T-cell (primary cell): Measurements from ENCODE around the gene ALDH2. TPM values are rescaled to one million over a fixed set of nuclear protein-coding genes. Genes with fewer than 3 reads are reported as not detected.
A peak's percentile ranks its signal among the peaks of the same experiment; 100 is the strongest.
"Not testable (repeated sequence)": the region's sequence is repeated elsewhere in the genome, so short reads cannot be mapped to it uniquely, and the experiment has no call there.

Experiments
- ATAC-seq, 4 experiments: fragments of 200-7000 bp in 3 of 4; fragments of 150-1000 bp in 1 of 4; cut with Tn5 transposase; replicated peaks in 1 of 4; 1 replicate in 3 of 4; 2 replicates in 1 of 4; pipeline ENCODE4 v1.10.0; 2021; ENCODE audit warnings: moderate library complexity in 3 of 4, mild to moderate bottlenecking in 2 of 4, moderate number of reproducible peaks in 1 of 4
- CTCF ChIA-PET, 2 donors: fragments of 300-600 bp; sonication (Branson Sonifier 250); formaldehyde crosslinking; loops; one replicate each; lab custom pipeline; 2022; ENCODE audit warnings: antibody characterized with exemption in 2 of 2; lab: Charles Lee
- POLR2A ChIA-PET, 2 donors: fragments of 300-600 bp; sonication (Branson Sonifier 250); formaldehyde crosslinking; loops; one replicate each; lab custom pipeline; 2022; ENCODE audit warnings: antibody characterized with exemption in 2 of 2; lab: Charles Lee
- DNase-seq, 35 experiments: peaks; one replicate each; pipeline versions ENCODE4 v3.0.0 to v3.0.0-alpha.2; 2013 to 2023
- H3K27ac ChIP-seq: one replicate; pipeline ENCODE4 v1.5.1; 2013; ENCODE audit warnings: low read length
- H3K27me3 ChIP-seq, 2 experiments: replicated peaks in 1 of 2; 1 replicate in 1 of 2; 2 replicates in 1 of 2; pipeline versions ENCODE4 v1.6.1 to v1.7.0; 2013; ENCODE audit warnings: low read length in 1 of 2, mixed read lengths in 1 of 2; ENCODE audit not compliant: control insufficient read depth in 2 of 2, insufficient read depth in 2 of 2; ENCODE audit errors: extremely low read depth in 1 of 2
- H3K36me3 ChIP-seq, 2 donors: 1 replicate in 1 of 2; 2 replicates in 1 of 2; pipeline versions ENCODE4 v1.6.1 to v1.7.0; 2013; ENCODE audit warnings: low read length in 1 of 2; ENCODE audit not compliant: control insufficient read depth in 2 of 2, insufficient read depth in 1 of 2; ENCODE audit errors: extremely low read depth in 1 of 2
- H3K4me1 ChIP-seq, 2 experiments: 1 replicate in 1 of 2; 2 replicates in 1 of 2; pipeline versions ENCODE4 v1.6.1 to v1.7.0; 2013; ENCODE audit warnings: low read length in 2 of 2, mixed read lengths in 1 of 2; ENCODE audit not compliant: insufficient read depth in 2 of 2, control insufficient read depth in 1 of 2; ENCODE audit errors: extremely low read depth in 1 of 2
- H3K4me3 ChIP-seq, 2 donors: 1 replicate in 1 of 2; 2 replicates in 1 of 2; pipeline versions ENCODE4 v1.5.1 to v1.7.0; 2013; ENCODE audit warnings: mild to moderate bottlenecking in 2 of 2, low read length in 1 of 2, moderate library complexity in 1 of 2; ENCODE audit not compliant: control insufficient read depth in 1 of 2; ENCODE audit errors: extremely low read depth in 1 of 2
- H3K9me3 ChIP-seq: 2 replicates; pipeline ENCODE4 v1.7.0; 2013
- H3K27ac Mint-ChIP-seq, 2 donors: one replicate each; pipeline ENCODE4 v1.8.0; 2020 to 2021; ENCODE audit warnings: mild to moderate bottlenecking in 2 of 2, mixed read lengths in 2 of 2
- H3K27me3 Mint-ChIP-seq, 2 donors: one replicate each; pipeline ENCODE4 v1.8.0; 2021 to 2022; ENCODE audit warnings: mixed read lengths in 2 of 2
- H3K36me3 Mint-ChIP-seq: one replicate; pipeline ENCODE4 v1.8.0; 2021; ENCODE audit warnings: mixed read lengths
- H3K4me1 Mint-ChIP-seq, 3 donors: one replicate each; pipeline ENCODE4 v1.8.0; 2020 to 2022; ENCODE audit warnings: mixed read lengths in 3 of 3, mild to moderate bottlenecking in 1 of 3
- H3K4me3 Mint-ChIP-seq, 3 donors: one replicate each; pipeline ENCODE4 v1.8.0; 2020 to 2022; ENCODE audit warnings: mild to moderate bottlenecking in 3 of 3, mixed read lengths in 3 of 3, moderate library complexity in 3 of 3
- H3K9me3 Mint-ChIP-seq, 3 donors: one replicate each; pipeline ENCODE4 v1.8.0; 2020 to 2022; ENCODE audit warnings: mixed read lengths in 3 of 3
- WGBS: methylation state at CpG from one replicate; pipeline ENCODE4 v1.1.5; 2013; ENCODE audit warnings: missing lambda C conversion rate; ENCODE audit not compliant: insufficient coverage; 5-methylcytosine and 5-hydroxymethylcytosine counted together
- total RNA-seq, 35 experiments: library from RNA in 6 of 35; stranded (reverse) in 6 of 35; fragments of 120-200 nt in 1 of 35; gene quantifications; one replicate each; pipeline versions ENCODE4 v1.2.1 to v1.2.4 and lab custom pipeline; 2013 to 2026

ALDH2 gene
- total RNA-seq, 5 donors from 2014 or later (not counting 1 experiment from before 2014, with no cell fraction given) = 1.3 to 3.5 (median 2.5) TPM

- Histone ChIP-seq H3K36me3 (peaks cover 5 to 23% of the 10 kb centered on the region in 2 donors), H3K4me1 (no peaks in the 10 kb centered on the region), H3K27me3 (no peaks in the 10 kb centered on the region), H3K9me3 (no peaks in the 10 kb centered on the region), H3K4me3 (no peak overlapping the region), H3K27ac (no peak overlapping the region)
- Mint-ChIP-seq H3K36me3 (peaks cover 64% of the 10 kb centered on the region), H3K27ac (no peak overlapping the region), H3K9me3 (no peaks in the 10 kb centered on the region), H3K4me3 (no peak overlapping the region), H3K27me3 (no peaks in the 10 kb centered on the region), H3K4me1 (no peaks in the 10 kb centered on the region)
- ChIA-PET POLR2A (interaction anchor here in 1 of 2 donors (0.6 kb wide), 1 partner anchor 1361 kb away, joined by 5 read pairs; no protein-coding TSS in a partner anchor), CTCF (no interaction called here)
- DNase-seq (no peak), ATAC-seq (no peak)
- WGBS = 98% methylated on average over 4 of the region's 4 CpGs
Measured at GRCh38 chr12:111732786-111733185, 33.9 kb upstream of the ALDH2 start.

GRCh38 chr12:111733340-111733915 is 33.3 kb upstream of the ALDH2 start:
- POLR2A ChIA-PET = interaction anchor here in 1 of 2 donors (0.6 kb wide), 1 partner anchor 1361 kb away, joined by 5 read pairs; no protein-coding TSS in a partner anchor

GRCh38 chr12:111739524-111739923 is 27.2 kb upstream of the ALDH2 start:
- H3K36me3 Mint-ChIP-seq = peaks cover 24% of the 10 kb centered on the region
- ATAC-seq, H3K27ac Mint-ChIP-seq, H3K4me3 Mint-ChIP-seq, H3K4me3 ChIP-seq, H3K9me3 ChIP-seq, DNase-seq, H3K4me1 Mint-ChIP-seq, H3K4me1 ChIP-seq, CTCF ChIA-PET, H3K9me3 Mint-ChIP-seq, H3K27ac ChIP-seq, H3K27me3 Mint-ChIP-seq, H3K27me3 ChIP-seq: not testable (repeated sequence)
- 99% methylated on average over 9 of the region's 9 CpGs for WGBS
- POLR2A ChIA-PET = interaction anchor here in 1 of 2 donors (0.6 kb wide), 1 partner anchor 19 kb away, joined by 3 read pairs; no protein-coding TSS in a partner anchor
- peaks cover 0 to 12% of the 10 kb centered on the region in 2 donors for H3K36me3 ChIP-seq

More at GRCh38 chr12:111733340-111733915, 33.3 kb upstream of the ALDH2 start:
- no peak overlapping the region for H3K4me3 ChIP-seq
- no peaks in the 10 kb centered on the region for H3K4me1 Mint-ChIP-seq
- H3K9me3 ChIP-seq = no peaks in the 10 kb centered on the region
- CTCF ChIA-PET = interaction anchor here in 1 of 2 donors (0.7 kb wide), 1 partner anchor 204 kb away, joined by 5 read pairs; no protein-coding TSS in a partner anchor
- no peak overlapping the region for H3K4me3 Mint-ChIP-seq
- ATAC-seq = no peak
- 95% methylated on average over 5 of the region's 8 CpGs for WGBS
- peaks cover 5 to 23% of the 10 kb centered on the region in 2 donors for H3K36me3 ChIP-seq
- H3K4me1 ChIP-seq = no peaks in the 10 kb centered on the region
- no peak overlapping the region for H3K27ac ChIP-seq
- no peaks in the 10 kb centered on the region for H3K27me3 Mint-ChIP-seq
- H3K27me3 ChIP-seq = no peaks in the 10 kb centered on the region
- H3K27ac Mint-ChIP-seq = no peak overlapping the region
- no peaks in the 10 kb centered on the region for H3K9me3 Mint-ChIP-seq
- peaks cover 61% of the 10 kb centered on the region for H3K36me3 Mint-ChIP-seq
- DNase-seq = no peak

- Mint-ChIP-seq H3K36me3 (peaks cover 32% of the 10 kb centered on the region), H3K4me3 (no peak overlapping the region), H3K27ac (peak overlapping the region in 1 of 2 donors; percentile 45), H3K27me3 (no peaks in the 10 kb centered on the region), H3K9me3 (no peaks in the 10 kb centered on the region), H3K4me1 (no peaks in the 10 kb centered on the region)
- no peaks in the 10 kb centered on the region for H3K27me3 ChIP-seq
- H3K27ac ChIP-seq = no peak overlapping the region
- peaks cover 0 to 22% of the 10 kb centered on the region in 2 donors for H3K36me3 ChIP-seq
- DNase-seq (no peak), ATAC-seq (no peak)
- 63% methylated on average over 3 of the region's 4 CpGs for WGBS
- H3K4me3 ChIP-seq = no peak overlapping the region
- ChIA-PET POLR2A (no interaction called here), CTCF (interaction anchor here in 1 of 2 donors (0.6 kb wide), 1 partner anchor 73 kb away, joined by 6 read pairs; no protein-coding TSS in a partner anchor)
- no peaks in the 10 kb centered on the region for H3K4me1 ChIP-seq
- H3K9me3 ChIP-seq = no peaks in the 10 kb centered on the region
Measured at GRCh38 chr12:111741235-111741812, 25.4 kb upstream of the ALDH2 start.

GRCh38 chr12:111745211-111745610 is 21.5 kb upstream of the ALDH2 start:
- Mint-ChIP-seq H3K4me3 (no peak overlapping the region), H3K27me3 (no peaks in the 10 kb centered on the region), H3K4me1 (no peaks in the 10 kb centered on the region), H3K27ac (no peak overlapping the region), H3K36me3 (peaks cover 29% of the 10 kb centered on the region), H3K9me3 (no peaks in the 10 kb centered on the region)
- ChIA-PET POLR2A (no interaction called here), CTCF (no interaction called here)
- Histone ChIP-seq H3K27ac (no peak overlapping the region), H3K27me3 (no peaks in the 10 kb centered on the region), H3K36me3 (peaks cover 0 to 41% of the 10 kb centered on the region in 2 donors), H3K9me3 (no peaks in the 10 kb centered on the region), H3K4me1 (no peaks in the 10 kb centered on the region), H3K4me3 (no peak overlapping the region)
- 100% methylated on average over 1 of the region's 4 CpGs for WGBS
- DNase-seq (no peak), ATAC-seq (no peak)

- H3K9me3 Mint-ChIP-seq = no peaks in the 10 kb centered on the region
- ChIA-PET CTCF (no interaction called here), POLR2A (no interaction called here)
- 82% methylated on average over 6 of the region's 9 CpGs for WGBS
- peaks cover 25% of the 10 kb centered on the region for H3K36me3 Mint-ChIP-seq
- ATAC-seq (no peak), DNase-seq (no peak)
- Histone ChIP-seq H3K36me3 (peaks cover 0 to 41% of the 10 kb centered on the region in 2 donors), H3K4me1 (no peaks in the 10 kb centered on the region), H3K27ac (no peak overlapping the region), H3K27me3 (no peaks in the 10 kb centered on the region), H3K9me3 (no peaks in the 10 kb centered on the region), H3K4me3 (no peak overlapping the region)
- H3K4me1 Mint-ChIP-seq = no peaks in the 10 kb centered on the region
- H3K4me3 Mint-ChIP-seq = no peak overlapping the region
- no peak overlapping the region for H3K27ac Mint-ChIP-seq
- H3K27me3 Mint-ChIP-seq = no peaks in the 10 kb centered on the region
Measured at GRCh38 chr12:111747333-111747732, 19.4 kb upstream of the ALDH2 start.
